Large intestine (tissue), 3 donors: ENCODE data around the gene ESPNL. TPM values are rescaled to one million over a fixed set of nuclear protein-coding genes. Genes with fewer than 3 reads are reported as not detected.

Experiments used
- DNase-seq, 2 donors: peaks; one replicate each; pipeline versions ENCODE4 v3.0.0 to v3.0.0-alpha.2; 2013
- H3K27ac ChIP-seq: one replicate; pipeline ENCODE4 v1.5.1; 2013; ENCODE audit warnings: low read length
- H3K27me3 ChIP-seq: 2 replicates; pipeline ENCODE4 v1.6.1; 2013; ENCODE audit warnings: low read length; ENCODE audit not compliant: control insufficient read depth, insufficient read depth
- H3K36me3 ChIP-seq: 2 replicates; pipeline ENCODE4 v1.6.1; 2013; ENCODE audit warnings: low read length; ENCODE audit not compliant: control insufficient read depth, insufficient read depth
- H3K4me1 ChIP-seq: one replicate; pipeline ENCODE4 v1.6.1; 2013; ENCODE audit warnings: low read length; ENCODE audit not compliant: control insufficient read depth, insufficient read depth
- H3K4me3 ChIP-seq: one replicate; pipeline ENCODE4 v1.5.1; 2013; ENCODE audit warnings: low read length
- H3K9me3 ChIP-seq: one replicate; pipeline ENCODE4 v1.6.1; 2013; ENCODE audit warnings: mild to moderate bottlenecking, low read depth, low read length, moderate library complexity; ENCODE audit not compliant: control insufficient read depth
- WGBS: methylation state at CpG from one replicate; pipeline ENCODE4 v1.1.5; 2013; ENCODE audit warnings: low lambda C conversion rate; ENCODE audit not compliant: insufficient coverage; 5-methylcytosine and 5-hydroxymethylcytosine counted together
- polyA plus RNA-seq: library from polyadenylated mRNA; unstranded; fragments of 120-200 nt; gene quantifications from one replicate; pipeline ENCODE4 v1.2.1, GENCODE V29; 2013

ESPNL gene
- polyA plus RNA-seq, 1 donor: 1.5 TPM

DNA sequence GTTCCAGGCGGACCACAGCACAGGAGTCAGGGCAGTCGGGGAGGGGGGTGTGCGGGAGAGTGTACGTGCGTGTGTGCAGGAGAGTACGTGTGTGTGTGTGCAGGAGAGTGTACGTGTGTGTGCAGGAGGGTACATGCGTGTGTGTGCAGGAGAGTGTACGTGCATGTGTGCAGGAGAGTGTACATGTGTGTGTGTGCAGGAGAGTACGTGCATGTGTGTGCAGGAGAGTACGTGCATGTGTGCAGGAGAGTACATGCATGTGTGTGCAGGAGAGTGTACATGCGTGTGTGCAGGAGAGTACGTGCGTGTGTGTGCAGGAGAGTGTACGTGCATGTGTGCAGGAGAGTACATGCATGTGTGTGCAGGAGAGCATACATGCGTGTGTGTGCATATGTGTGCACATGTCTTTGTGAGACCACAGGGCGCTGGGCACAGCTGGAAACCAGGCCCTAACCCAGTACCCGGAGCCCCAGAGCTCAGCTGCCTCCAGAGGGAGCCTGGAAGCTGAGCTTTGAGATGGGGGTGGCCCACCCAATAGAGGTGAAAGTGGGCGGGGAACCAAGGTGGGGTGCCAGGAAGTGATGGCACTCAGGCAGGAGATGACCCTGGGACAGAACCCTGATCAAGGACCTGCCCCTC is 24.5 kb downstream of the ESPNL start:
- Histone ChIP-seq H3K9me3 (peaks cover 8% of the 10 kb centered on the region), H3K27ac (no peak overlapping the region), H3K4me3 (no peak overlapping the region), H3K4me1 (peaks cover 3% of the 10 kb centered on the region), H3K27me3 (peaks cover 11% of the 10 kb centered on the region), H3K36me3 (no peaks in the 10 kb centered on the region)
- WGBS: 84% methylated on average over 8 of the region's 19 CpGs
- no peak for DNase-seq

DNA sequence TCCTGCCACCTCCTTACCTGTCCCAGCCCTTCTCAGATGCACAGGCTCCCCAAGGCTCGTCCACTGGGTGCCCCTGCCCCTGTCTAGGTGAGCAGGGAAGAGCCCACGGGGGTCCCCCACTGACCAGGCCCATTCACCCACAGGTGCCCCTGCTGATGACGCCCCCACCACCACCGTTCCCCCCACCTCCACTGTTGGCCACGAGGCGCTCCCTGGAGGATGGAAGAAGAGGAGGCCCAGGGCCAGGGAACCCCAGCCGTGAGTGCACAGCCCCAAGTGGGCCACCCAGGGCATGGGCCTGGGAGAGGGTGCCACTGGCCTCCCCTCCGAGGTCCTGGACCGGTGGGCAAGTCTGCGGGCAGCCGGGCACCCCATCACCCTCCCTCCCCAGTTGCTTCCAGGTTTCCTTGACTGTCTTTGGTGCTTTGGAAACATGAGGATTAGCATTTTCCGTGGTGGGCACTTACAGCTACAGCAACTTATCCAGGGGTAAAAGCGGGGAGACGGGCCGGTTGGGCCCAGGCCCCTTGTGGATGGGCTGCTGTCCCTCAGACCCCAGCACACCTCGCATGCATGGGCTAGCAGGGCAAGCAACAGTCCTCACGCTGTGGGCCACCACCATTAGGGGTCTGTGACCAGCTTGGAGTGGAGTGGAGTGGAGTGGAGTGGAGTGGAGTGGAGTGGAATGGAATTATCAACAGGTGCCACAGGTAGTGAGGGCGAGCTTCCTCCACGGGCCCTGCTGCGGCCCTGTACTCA is 25.2 kb downstream of the ESPNL start:
- no CpG with 5 or more reads among the region's 20 CpGs for WGBS

DNA sequence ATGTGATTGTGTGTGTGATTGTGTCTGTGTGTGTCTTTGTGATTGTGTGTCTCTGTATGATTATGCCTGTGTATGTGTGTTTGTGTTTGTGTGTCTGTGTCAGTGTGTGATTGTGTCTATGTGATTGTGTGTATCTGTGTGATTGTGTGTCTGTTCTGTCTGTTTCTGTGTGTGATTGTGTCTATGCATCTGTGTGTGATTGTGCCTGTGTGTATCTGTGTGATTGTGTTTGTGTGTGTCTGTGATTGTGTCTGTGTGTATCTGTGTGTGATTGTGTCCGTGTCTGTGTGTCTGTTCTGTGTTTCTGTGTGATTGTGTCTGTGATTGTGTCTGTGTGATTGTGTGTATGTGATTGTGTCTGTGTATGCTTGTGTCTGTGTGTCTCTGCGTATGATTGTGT is 26.2 kb downstream of the ESPNL start:
- WGBS: no CpG with 5 or more reads among the region's 2 CpGs
- peaks cover 3% of the 10 kb centered on the region for H3K4me1 ChIP-seq
- H3K27me3 ChIP-seq: no peaks in the 10 kb centered on the region
- H3K36me3 ChIP-seq: no peaks in the 10 kb centered on the region
- H3K4me3 ChIP-seq: no peak overlapping the region
- no peak for DNase-seq
- peaks cover 8% of the 10 kb centered on the region for H3K9me3 ChIP-seq
- no peak overlapping the region for H3K27ac ChIP-seq

More for the DNA sequence above, 25.2 kb downstream of the ESPNL start:
- no peak overlapping the region for H3K27ac ChIP-seq
- H3K9me3 ChIP-seq: peaks cover 8% of the 10 kb centered on the region
- no peak for DNase-seq
- H3K27me3 ChIP-seq: peaks cover 5% of the 10 kb centered on the region
- H3K36me3 ChIP-seq: no peaks in the 10 kb centered on the region
- H3K4me3 ChIP-seq: no peak overlapping the region
- peaks cover 3% of the 10 kb centered on the region for H3K4me1 ChIP-seq

DNA sequence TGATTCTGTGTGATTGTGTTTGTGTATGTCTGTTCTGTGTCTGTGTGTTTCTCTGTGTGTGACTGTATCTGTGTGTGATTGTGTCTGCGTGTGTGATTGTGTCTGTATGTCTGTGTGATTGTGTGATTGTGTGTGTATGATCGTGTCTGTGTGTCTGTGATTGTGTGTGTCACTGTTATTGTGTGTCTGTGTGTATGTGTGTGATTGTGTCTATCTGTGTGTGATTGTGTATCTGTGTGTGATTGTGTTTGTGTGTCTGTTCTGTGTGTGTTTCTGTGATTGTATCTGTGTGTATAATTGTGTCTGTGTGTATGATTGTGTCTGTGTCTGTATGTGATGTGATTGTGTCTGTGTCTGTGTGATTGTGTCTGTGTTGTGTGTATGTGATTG is 26.6 kb downstream of the ESPNL start:
- no peak for DNase-seq
- no peak overlapping the region for H3K27ac ChIP-seq
- WGBS: no CpG with 5 or more reads among the region's 2 CpGs
- no peak overlapping the region for H3K4me3 ChIP-seq
- no peaks in the 10 kb centered on the region for H3K27me3 ChIP-seq
- no peaks in the 10 kb centered on the region for H3K36me3 ChIP-seq
- peaks cover 3% of the 10 kb centered on the region for H3K4me1 ChIP-seq
- peaks cover 8% of the 10 kb centered on the region for H3K9me3 ChIP-seq

DNA sequence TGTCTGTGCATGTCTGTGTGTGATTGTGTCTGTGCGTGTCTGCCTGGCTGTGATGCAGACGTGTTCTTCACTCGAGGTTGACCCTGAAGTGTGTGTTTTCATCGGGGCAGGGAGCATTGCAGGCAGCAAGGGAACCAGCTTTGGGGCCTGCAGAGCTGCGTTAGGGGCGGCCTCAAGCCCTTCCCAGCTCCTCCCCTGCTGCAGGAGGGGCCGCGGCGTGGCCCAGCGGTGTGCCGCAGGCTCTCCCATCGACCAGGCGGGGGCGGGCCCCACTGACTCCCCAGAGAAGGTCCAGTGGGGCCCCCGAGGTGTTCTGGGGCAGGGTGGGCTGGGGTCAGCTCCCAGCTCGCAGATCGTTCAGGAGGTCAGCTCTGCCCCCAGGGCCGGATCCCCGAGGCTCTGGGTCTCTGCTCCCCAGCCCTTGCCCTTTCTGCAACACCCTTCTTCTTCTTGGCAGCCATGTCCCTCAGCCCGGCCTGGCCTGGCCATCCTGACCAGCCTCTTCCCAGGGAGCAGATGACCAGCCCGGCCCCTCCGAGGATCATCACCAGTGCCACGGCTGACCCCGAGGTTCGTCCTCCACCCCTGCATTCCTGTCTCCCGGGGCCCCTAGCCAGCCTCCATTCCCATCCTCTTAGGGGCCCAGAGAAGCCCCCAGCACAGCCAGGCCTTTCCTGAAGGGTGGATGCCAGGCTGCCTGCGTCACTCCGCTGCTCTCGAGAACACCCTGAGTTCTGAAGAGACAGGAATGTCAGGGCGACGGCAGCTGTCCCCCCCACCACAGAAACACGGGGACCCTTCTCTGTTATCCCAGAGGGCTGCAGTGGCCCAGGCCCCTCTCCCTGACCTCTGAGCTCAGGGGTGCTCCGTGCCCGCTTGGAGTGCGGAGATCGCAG is 27.3 kb downstream of the ESPNL start:
- DNase-seq: peak; percentile 69 to 76

DNA sequence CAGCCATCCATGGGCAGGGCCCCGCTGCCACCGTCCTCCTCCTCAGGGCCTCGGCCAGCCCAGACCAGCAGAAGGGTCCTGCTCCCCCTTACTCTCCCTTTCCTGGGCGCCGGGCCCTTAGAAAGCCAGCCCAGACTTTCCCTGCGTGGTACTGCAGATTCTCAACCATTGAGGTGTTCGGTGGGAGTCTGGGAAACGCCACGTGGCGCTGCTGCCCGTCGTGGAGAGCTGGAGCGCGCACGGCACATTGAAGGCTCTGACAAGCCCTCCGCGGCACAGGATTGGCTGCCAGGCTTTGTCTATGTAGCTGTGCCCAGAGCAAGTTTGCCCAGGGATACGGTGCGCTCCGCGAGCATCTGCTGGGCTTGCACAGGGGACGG is 27.9 kb downstream of the ESPNL start:
- no peaks in the 10 kb centered on the region for H3K36me3 ChIP-seq
- H3K27me3 ChIP-seq: no peaks in the 10 kb centered on the region
- H3K4me1 ChIP-seq: peaks cover 3% of the 10 kb centered on the region
- H3K4me3 ChIP-seq: peak overlapping the region; percentile 39
- H3K9me3 ChIP-seq: peaks cover 8% of the 10 kb centered on the region
- no peak for DNase-seq
- no peak overlapping the region for H3K27ac ChIP-seq
- WGBS: no CpG with 5 or more reads among the region's 22 CpGs

More for the DNA sequence above, 27.3 kb downstream of the ESPNL start:
- Histone ChIP-seq H3K9me3 (peaks cover 8% of the 10 kb centered on the region), H3K4me1 (peaks cover 3% of the 10 kb centered on the region), H3K27me3 (no peaks in the 10 kb centered on the region), H3K27ac (no peak overlapping the region), H3K36me3 (no peaks in the 10 kb centered on the region), H3K4me3 (peak overlapping the region; percentile 39)
- WGBS: no CpG with 5 or more reads among the region's 36 CpGs

DNA sequence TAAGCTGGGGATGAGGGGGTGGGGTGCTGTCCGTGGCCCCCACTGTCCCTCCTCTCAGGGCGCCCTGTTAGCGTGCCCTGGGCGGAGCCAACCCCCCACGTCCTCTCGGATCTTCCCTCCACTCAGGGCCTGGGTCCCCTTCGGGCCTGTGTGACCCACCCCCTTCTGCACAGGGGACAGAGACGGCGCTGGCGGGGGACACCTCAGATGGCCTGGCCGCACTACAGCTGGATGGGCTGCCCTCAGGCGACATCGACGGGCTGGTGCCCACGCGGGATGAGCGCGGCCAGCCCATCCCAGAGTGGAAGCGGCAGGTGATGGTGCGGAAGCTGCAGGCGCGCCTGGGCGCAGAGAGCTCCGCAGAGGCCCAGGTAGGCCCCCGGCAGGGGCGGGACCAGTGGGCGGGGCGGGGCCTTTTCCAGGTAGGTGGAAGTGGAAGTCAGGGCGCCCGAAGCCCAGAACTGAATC is 28.4 kb downstream of the ESPNL start:
- H3K4me3 ChIP-seq: no peak overlapping the region
- no peak for DNase-seq
- WGBS: no CpG with 5 or more reads among the region's 30 CpGs
- no peaks in the 10 kb centered on the region for H3K27me3 ChIP-seq
- H3K9me3 ChIP-seq: peaks cover 8% of the 10 kb centered on the region
- H3K4me1 ChIP-seq: peaks cover 3% of the 10 kb centered on the region
- H3K27ac ChIP-seq: no peak overlapping the region
- no peaks in the 10 kb centered on the region for H3K36me3 ChIP-seq

DNA sequence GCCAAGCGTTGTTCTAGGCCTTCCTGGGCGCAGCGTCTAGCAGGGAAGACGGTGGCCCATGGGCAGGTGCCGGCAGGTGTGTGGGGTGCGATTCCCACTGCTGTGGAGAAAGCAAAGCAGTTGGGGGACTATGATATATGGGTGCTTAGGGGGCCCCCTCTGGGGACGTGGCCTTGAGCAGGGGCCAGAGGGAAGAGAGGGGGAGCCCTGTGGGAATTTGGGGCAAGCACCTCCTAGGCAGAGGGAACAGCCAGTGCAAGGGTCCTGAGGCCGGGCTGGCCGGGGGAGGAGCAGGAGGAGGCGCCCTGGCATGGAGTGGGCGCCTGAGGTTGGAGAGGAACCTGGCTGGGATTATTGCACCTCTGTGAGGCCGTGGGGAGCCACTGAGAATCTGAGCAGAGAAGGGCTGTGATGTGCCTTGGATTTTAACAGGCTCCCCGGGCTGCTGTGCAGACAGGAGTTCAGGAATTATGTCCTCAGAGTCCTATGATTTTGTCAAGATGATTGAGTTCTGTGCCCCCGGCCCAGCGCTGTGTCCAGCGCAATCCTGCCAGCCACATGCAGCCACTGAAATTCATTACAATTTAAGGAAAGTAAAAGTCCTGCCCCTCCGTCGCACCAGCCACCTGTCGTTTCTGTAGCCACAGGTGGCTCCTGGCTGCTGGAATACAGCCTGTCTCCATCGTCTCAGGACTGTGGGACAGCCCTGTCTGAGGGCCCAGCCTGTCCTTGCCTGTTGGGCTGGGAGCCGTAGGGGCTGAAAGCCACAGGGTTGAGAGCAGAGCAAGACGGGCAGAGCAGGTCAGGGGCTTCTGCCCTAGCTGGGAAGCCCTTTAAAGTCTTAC is 29.2 kb downstream of the ESPNL start:
- H3K4me3 ChIP-seq: no peak overlapping the region
- no peak for DNase-seq
- H3K27me3 ChIP-seq: no peaks in the 10 kb centered on the region
- H3K4me1 ChIP-seq: peaks cover 3% of the 10 kb centered on the region
- no peaks in the 10 kb centered on the region for H3K36me3 ChIP-seq
- WGBS: no CpG with 5 or more reads among the region's 22 CpGs
- H3K9me3 ChIP-seq: peaks cover 8% of the 10 kb centered on the region
- H3K27ac ChIP-seq: no peak overlapping the region

DNA sequence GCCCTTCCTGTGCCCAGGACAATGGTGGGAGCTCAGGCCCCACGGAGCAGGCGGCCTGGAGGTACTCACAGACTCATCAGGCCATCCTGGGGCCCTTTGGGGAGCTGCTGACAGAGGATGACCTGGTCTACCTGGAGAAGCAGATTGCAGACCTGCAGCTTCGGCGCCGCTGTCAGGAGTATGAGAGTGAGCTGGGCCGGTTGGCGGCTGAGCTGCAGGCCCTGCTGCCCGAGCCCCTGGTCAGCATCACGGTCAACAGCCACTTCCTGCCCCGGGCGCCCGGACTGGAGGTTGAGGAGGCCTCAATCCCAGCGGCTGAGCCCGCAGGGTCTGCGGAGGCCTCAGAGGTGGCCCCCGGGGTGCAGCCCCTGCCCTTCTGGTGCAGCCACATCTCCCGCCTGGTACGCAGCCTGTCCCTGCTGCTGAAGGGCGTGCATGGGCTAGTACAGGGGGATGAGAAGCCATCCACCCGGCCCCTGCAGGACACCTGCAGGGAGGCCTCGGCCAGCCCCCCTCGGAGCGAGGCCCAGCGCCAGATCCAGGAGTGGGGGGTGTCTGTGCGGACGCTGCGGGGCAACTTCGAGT is 30.1 kb downstream of the ESPNL start:
- H3K36me3 ChIP-seq: no peaks in the 10 kb centered on the region
- H3K9me3 ChIP-seq: peaks cover 8% of the 10 kb centered on the region
- peaks cover 3% of the 10 kb centered on the region for H3K4me1 ChIP-seq
- WGBS: no CpG with 5 or more reads among the region's 28 CpGs
- H3K4me3 ChIP-seq: no peak overlapping the region
- no peaks in the 10 kb centered on the region for H3K27me3 ChIP-seq
- no peak for DNase-seq
- no peak overlapping the region for H3K27ac ChIP-seq
